ENCODE results near the gene SPON1.
A peak's percentile ranks its signal among the peaks of the same experiment; 100 is the strongest.

The SPON1 gene

GRCh38 chr11:14253421-14253820 is 290.9 kb downstream of the SPON1 start:
- no peak for DNase-seq (ENCODE audit: low read depth)
- TF ChIP-seq CTCF (IDR thresholded peaks at IDR 0.05; ENCODE audit: low read length, missing control alignments), result no peak
- H3K4me3 ChIP-seq (replicated peaks; ENCODE audit: low read depth, low read length), result no peak overlapping the region

- H3K4me3 ChIP-seq (replicated peaks; ENCODE audit: low read depth, low read length), result no peak overlapping the region
- DNase-seq (ENCODE audit: low read depth), result no peak
- TF ChIP-seq CTCF (IDR thresholded peaks at IDR 0.05; ENCODE audit: low read length, missing control alignments), result no peak
Observed at GRCh38 chr11:14253840-14254239, 291.3 kb downstream of the SPON1 start.

- no peak for TF ChIP-seq CTCF (IDR thresholded peaks at IDR 0.05; ENCODE audit: low read length, missing control alignments)
Observed at GRCh38 chr11:14254533-14255237, 292.2 kb downstream of the SPON1 start.

GRCh38 chr11:14255238-14255534 is 292.7 kb downstream of the SPON1 start:
- TF ChIP-seq CTCF (IDR thresholded peaks at IDR 0.05; ENCODE audit: low read length, missing control alignments), result no peak

More at GRCh38 chr11:14254533-14255237, 292.2 kb downstream of the SPON1 start:
- no peak for DNase-seq (ENCODE audit: low read depth)
- H3K4me3 ChIP-seq (replicated peaks; ENCODE audit: low read depth, low read length), result no peak overlapping the region

GRCh38 chr11:14258221-14258935 is 295.9 kb downstream of the SPON1 start:
- DNase-seq (ENCODE audit: low read depth), result peak; percentile 28
- TF ChIP-seq CTCF (IDR thresholded peaks at IDR 0.05; ENCODE audit: low read length, missing control alignments), result no peak
- H3K4me3 ChIP-seq (replicated peaks; ENCODE audit: low read depth, low read length), result no peak overlapping the region

More at GRCh38 chr11:14255238-14255534, 292.7 kb downstream of the SPON1 start:
- DNase-seq (ENCODE audit: low read depth), result no peak
- no peak overlapping the region for H3K4me3 ChIP-seq (replicated peaks; ENCODE audit: low read depth, low read length)

- TF ChIP-seq CTCF (IDR thresholded peaks at IDR 0.05; ENCODE audit: low read length, missing control alignments), result no peak
- DNase-seq (ENCODE audit: low read depth), result no peak
- H3K4me3 ChIP-seq (replicated peaks; ENCODE audit: low read depth, low read length), result no peak overlapping the region
Observed at GRCh38 chr11:14259186-14259784, 296.8 kb downstream of the SPON1 start.

Data from fibroblast of pulmonary artery (primary cell).